Femur (tissue), 1 donor: ENCODE results near the gene BOC.
A peak's percentile ranks its signal among the peaks of the same experiment; 100 is the strongest.

Experiments
- DNase-seq: peaks from one replicate; pipeline ENCODE4 v3.0.0-alpha.2; 2017

Gene BOC

DNA sequence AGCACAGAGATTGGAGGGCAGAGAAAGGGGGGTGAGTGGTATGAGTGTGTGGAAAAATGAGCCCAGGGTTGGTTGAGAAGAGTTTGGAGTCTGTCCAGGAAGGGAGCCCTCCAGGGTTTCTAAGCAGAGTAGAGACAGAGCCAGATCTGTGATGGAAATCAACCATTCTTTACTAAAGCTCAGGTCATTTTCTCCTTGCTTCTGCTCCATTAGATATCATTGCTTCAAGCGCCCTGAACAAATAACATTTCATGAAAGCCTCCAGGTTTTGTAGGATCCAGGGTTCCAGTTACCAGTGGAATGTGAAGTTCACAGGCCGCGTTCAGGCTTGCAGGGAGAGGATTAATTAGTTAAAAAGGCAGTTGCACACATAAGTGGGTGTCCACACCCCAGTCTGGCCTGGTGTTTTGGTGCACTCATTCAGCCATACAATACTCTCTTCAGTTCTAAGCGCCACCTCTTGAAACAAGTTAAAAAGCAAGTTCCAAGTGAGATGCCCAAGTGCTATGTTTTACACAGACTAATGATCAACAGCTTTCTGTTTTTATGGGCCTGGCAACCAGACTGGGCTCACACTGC lies 16.4 kb upstream of the BOC start:
- DNase-seq = peak; percentile 42

DNA sequence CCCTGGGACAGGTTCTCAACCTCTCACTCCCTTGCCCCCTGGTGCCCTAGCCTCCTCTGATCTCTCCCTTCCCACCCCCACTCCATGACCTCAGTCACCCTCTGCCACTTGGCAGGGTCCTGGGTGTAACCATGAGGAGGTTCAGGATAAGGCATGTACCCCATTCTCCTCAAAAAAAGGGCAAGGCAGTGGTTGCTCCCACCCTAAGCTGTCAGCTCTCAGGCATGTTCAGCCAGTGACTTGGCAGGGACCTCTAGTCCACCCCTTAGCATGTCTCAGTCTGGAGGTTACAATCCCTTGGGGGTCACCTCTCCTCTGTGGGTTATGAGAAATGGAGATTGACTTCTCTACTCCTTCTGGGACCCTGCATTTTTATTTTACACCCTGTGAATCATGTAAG lies 11.0 kb upstream of the BOC start:
- DNase-seq = no peak

DNA sequence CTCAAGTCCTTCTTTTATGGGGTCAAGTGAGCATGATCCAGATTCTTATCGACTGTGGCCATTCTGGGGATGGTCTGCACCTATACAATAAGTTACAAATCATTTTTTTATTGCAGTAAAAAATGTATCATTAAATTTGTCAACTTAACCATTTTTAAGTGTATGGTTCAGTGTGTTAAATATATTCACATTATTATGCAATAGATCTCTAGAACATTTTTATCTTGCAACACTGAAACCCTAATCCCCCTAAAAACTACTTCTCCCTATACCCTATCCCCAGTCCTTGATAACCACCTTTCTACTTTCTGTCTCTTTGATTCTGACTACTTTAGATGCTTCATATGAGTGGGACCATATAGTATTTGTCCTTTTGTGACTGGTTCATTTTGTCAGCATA lies 10.4 kb upstream of the BOC start:
- DNase-seq = no peak

DNA sequence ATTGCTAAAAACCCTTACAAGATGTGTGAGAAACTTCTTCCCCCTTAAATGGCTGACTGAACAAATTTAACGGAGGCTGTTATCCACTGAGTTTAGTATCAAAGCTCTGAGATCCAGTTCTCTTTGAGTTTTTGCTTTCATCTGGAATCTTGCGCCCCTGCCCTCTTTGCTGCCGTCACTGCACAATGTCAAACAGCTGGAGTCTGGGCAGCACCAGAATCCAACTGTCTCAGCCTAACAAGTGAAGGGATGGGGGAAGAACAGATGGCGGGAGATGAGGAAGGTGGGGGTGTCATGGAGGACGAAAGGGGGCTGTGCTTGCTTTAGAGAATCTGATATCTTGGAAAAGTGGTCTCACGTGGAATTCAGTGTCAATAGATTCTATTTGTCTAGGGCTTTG lies 7.0 kb upstream of the BOC start:
- no peak for DNase-seq

DNA sequence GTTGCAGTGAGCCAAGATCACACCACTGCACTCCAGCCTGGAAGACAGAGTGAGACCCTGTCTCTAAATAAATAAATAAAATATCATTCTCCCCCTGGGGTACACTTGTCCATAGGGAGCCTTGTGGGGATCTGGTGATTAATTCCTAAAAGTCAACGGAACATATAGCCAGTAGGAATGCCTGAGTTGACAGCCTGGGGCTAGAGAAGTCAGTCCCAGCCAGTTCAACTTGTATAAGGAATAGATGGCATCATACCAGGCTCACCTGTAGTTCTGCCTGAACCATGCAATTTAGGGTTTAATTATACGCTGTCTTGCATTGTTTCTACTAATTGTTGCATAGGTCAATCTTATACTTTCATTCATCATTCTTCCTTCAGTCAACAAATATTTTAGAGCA lies 5.9 kb upstream of the BOC start:
- DNase-seq = no peak

DNA sequence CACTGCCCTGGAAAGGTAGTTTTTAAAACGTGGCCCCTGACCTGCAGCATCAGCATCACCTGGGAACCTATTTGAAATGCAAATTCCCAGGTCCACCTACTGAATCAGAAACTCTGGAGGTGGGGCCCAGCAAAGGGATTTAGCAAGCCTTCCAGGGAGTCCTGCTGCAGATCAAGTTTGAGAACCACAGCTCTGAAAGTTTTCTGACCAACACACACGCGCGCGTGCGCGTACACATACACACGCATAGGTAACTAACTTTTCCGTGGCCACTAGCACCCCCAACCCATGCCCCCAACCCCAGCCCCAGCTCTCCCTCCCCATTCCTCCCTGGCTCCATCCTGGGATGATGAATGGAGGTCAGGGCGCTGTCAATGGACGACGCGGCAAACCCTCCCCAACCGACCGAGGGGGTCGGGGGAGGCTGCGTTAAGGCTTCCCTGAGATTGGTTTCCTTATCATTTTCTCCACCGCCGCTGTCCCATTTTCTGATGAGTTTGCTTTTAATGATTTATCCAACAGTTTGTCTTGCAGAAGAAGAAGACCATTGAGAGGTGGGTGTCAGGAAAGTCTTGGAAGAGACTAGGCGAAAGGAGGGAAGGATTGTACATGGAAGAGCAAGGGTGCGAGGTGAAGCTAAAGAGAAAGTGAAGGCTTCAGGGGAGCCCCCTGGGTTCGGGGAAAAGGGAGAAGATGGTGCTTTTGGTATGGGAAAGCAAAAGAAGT lies 590 bp upstream of the BOC start:
- DNase-seq = peak; percentile 58

DNA sequence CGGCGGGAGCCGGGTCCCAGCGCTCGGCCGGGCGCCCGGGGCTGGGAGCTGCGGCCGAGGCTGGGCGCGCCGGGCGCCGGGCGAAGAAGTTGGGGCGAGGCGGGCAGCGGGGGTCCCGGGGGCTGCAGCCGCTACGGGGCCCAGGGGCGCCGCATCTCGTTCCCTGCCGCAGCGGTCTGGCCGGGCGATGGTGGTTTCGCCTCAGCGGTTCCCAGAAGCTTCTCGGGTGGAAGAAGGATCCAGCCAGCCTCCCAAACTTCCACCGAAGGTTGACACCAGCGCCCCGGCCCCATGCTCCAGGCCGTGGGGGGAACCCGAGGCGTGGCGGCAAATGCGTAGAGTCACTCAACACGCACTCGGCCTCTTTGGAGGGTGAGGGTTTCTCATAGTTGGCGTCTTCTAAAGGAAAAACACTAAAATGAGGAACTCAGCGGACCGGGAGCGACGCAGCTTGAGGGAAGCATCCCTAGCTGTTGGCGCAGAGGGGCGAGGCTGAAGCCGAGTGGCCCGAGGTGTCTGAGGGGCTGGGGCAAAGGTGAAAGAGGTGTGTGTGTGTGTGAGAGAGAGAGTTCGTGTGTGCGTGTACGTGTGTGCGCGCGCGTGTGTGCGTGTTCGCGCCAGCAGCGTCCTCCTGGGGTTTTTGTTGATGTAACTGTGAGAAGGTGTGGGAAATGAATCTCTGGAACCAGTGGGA lies 940 bp downstream of the BOC start:
- peak; percentile 62 for DNase-seq

DNA sequence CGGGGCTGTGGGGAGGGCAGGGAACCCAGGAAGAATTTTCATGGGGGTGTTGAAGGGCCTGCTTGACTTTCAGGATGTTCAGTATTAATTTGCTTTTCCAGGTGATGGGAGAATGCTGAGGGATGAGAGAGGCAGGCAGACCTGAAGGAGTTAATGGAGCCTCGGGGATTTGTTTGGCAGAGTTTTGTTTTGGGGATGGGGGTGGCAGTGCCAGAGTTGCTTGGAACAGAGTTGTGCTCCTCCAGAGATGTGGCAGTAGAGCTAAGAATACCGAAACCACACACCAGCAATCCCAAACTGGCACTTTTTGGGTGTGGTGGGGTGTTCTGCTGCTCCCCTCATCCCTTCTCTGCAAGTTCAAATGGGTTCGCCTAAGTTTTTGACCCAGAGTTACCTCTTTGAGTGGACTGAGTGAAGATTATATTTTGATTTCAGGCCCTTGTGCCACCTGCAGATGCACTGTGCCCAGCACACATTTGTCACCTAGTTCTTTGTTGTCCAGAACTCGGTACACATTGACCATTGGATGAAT lies 1.6 kb downstream of the BOC start:
- peak; percentile 44 for DNase-seq

DNA sequence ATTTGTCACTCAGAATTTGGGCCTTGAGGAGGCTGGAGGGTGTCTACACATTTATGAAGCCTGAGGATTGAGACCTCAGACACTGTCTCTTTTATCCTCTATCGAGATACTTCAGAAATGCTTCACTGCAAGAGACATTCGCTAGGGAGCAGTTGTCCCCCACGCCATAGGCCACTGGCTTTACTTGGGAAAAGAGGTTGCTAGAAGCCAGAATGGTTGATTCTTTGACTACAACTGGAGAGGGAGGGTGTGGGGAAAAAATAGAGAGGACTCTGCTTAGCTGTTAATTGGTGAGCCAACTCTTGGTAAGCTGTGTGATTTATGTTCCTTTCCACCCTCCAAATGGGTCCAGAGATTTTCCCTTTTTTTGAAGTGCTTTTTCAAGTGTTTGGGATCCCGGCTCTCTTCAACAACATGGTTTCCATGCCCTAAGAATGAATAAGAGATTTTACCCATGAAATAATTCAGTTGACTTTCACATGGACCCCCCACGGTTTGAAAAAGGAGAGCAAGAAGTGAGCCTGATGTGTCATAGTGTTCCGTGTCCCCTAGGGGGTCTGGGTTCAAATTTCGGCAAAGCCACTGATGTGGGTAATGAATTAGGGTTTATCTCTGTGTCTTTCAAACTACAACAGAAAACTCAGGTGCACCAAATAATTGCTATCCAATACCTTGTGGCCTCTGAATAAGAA lies 2.7 kb downstream of the BOC start:
- no peak for DNase-seq

DNA sequence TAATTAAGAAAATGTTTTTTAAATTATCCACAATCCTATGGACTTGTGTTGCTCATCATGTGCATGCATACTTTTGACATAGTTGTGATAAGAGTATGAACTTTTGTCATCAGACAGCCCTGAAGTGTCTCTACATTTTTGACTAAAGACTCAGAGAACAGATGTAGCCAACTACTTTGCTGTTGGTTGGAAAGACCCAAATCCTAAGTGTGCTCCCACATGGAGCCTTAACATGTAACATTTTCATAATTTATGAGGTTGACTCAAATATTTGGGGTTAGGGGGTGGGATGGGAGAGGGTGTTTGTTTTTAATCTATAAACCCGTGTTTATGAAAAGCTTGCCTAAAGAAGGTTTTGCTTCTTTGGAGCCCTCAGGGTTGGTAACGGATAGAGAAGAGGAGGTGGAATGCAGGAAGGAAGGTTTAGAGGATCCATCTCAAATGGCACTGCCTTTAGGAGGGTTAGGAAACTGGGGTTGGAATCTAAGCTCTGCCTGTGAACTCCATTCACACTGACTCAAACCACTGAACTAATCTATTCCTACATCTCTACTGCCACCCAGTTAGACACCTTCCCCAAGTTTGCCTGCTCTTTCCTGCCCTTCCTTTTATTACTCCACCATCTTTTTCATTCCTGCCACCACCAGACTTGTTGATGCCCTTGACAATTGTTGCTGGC lies 3.7 kb downstream of the BOC start:
- no peak for DNase-seq

DNA sequence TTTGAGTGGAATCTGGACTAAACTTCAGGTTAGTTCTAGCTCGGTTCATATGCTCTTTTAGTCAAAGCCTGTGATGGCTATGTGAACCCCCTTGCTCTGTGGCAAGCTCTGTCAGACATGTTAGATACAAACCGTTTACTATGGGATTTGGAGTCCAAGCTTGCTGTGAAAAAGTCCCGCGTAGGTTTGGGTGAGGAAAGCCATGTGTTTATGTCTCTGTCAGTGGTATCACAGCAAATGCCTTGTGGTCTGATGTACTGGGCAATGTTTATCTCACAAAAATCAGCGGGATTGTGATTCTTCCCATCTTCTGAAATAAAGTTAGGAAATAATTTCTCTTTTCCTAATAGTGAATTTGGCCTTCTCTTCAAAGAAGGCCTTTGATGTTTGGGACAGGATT lies 5.0 kb downstream of the BOC start:
- no peak for DNase-seq

DNA sequence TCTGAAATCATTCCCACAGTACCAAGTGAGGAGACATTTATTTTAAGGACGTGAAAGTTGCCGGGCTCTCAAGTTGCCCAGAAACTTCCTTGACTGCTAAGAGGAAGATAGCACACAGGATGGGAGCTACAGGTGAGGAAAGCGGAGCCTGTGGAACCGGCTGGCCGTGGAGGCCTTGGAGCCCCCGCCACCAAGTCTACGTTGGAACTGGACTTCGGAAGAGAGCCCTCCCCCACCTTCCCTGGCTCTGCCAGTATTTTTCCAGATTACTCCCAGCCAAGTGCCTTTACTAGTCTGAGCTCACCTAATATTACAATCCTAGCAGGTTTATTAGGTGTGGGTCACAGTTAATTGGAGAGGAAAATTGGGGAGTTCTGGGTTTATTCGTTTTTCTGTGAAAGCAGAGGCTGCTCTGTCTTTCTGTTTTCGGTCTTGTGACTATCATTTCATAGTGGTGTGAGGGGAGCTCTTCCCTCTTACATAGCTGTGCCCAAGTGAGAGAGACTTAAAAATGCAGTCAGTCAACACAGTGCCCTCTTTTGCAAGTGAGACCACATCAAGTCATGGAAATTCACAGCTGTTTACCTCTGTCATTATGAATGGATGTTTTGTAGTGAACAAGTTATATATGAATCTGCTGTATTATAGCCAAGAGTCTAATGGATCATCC lies 6.8 kb downstream of the BOC start:
- DNase-seq = no peak

DNA sequence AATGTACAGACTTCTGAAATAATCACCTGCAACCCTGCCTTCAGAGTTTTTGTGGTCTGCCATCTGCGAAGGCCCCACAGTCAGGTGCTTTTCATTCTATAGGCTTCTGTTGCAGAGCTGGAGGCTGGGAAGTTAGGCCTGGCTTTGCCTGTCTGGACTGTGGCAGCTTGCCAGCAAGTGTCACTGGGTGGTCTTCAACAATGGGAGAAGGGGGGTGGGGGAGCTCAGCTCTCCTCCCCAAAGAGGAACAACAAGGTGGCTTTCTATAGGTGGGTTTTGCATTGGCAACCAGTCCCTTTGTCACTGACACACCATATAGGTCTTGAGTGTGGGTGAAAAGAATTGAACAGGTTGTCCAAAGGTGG lies 7.3 kb downstream of the BOC start:
- DNase-seq = no peak

DNA sequence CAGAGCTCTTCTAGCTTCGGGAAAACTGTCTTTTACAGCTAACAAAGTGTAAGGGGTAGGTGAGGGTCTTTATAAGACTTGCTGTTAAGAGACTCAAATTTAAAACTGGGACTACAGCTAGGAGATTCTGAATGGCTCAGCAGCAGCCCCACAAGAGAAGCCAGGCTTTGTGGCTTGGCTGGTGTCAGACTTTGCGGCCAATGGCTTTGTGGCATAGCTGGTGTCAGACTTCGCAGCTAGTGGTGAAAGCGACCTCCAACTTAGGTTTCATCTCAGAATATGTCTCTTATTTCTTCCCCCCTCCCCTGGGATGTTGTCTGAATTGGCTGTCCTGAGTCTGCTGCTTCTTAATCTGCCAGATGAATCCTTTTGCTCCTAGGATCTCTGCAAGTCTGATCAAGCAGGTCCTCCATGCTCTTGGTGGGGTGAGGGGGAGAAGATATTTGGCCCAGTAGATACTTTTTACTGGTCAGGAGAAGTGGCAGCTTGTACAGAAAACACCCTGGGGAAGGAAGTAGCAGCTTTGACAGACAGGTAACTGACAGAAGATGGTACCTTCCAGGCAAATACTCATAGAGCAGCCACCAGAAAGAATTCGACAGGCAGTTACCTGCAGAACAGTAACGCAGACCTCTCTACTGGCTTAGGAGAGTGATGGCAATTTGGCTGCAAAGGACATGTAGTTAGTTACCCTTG lies 8.4 kb downstream of the BOC start:
- DNase-seq = no peak

DNA sequence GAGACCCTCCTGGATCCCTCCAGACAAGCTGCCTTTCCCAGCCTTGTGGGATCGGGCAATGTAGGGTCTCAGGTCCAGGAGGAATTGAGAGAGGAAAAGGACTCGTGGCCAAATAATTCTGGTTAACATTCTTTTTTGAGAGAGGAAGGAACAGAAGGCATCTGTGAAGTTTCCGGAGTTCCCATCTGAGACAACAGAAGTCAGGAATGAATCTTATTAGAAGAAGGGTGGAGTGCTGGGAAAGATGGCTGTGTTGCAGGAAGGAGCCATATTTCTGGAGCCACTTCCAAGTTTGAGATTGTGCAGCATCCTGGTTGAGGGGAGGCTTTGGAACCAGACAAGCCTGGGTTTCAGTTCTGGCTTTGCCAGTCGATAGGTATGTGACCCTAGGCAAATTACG lies 9.4 kb downstream of the BOC start:
- no peak for DNase-seq

DNA sequence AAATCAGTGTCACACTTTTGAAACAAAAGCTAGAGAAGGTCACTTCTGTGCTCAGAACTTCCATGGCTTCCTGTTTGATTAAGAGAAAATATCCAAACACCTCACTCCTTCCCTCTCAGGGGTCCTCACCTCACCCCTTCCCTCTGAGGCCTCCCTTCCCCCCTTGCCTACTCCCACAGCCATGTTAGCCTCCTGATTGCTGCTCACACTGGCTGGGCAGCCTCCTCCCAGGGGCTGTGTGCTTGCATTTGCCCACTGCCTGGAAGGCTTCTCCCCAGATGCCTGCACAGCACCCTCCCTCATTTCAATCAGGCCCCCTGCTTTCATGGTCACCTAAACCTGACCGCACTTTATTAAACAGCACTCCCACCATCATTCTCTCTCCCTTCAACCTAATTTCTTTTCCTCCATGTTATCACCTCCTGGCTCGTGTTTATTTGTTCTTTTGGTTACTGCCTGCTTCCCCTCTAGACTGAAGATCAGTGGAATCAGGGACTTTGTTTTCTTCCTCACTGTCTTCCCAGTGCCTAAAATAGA lies 10.4 kb downstream of the BOC start:
- DNase-seq = no peak

DNA sequence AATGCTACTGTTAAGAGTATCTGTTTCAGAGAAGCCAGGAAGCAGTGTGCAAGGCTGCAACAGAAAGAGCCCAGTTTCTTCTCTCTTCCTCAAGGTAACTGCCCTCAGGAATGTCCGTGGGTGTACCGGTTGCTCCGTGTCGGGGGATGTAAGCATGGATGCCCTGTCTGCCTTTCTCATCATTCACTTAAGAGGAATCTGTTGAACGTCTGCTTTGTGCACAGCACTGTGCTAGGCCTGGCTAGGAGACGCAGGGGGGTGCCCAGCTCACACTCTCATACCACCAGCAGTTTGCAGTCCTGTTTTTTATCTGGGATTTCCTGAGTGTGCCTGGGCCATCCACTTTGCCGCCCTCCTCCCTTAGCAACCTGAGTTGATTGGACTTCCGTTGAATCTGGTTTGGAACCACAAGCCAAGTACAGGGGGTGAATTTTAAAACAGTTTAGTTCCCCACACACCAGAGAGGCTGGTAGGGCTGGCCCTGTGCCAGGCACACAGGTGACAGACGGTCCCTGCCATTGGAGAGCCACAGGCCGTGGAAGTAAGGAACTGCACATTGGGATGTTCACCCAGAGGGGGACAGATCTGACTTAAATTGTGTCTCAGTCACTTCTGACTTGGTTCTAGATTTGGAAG lies 11.2 kb downstream of the BOC start:
- no peak for DNase-seq

DNA sequence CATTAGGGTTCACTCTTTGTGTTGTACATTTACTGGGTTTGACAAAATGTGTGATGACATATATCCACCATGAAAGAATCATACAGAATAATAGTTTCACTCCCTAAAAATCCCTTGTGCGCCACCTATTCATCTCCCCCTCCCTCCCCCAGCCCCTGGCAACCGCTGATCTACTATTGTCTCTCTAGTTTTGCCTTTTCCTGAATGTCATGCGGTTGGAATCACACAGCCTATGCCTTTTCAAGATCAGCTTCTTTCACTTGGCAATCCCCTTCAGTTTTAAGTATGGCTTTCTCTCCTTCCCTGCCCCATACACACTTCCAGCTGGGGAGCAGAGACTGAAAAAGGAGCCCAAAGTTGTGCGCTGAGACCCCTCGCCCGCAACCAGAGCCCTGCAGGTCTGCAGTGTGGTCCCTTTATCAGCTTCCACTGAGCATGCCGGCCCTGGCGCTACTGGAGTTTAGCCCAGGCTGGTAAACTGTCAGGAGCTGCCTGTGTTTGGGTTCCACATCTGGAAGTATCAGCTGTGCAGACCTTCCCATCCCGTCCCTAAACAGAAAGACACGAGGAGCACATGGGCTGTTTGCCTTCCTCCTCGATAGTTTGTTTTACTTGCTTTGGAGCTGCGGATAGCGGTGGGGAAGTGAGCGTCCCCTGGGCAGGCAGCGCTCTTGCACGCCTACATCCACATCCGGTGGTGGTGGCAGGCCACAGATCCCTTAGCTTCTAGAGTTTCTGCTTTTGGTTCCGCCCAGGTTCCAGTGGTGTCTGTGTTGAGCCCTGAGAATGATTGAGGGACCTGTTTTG lies 12.3 kb downstream of the BOC start:
- peak; percentile 71 for DNase-seq

DNA sequence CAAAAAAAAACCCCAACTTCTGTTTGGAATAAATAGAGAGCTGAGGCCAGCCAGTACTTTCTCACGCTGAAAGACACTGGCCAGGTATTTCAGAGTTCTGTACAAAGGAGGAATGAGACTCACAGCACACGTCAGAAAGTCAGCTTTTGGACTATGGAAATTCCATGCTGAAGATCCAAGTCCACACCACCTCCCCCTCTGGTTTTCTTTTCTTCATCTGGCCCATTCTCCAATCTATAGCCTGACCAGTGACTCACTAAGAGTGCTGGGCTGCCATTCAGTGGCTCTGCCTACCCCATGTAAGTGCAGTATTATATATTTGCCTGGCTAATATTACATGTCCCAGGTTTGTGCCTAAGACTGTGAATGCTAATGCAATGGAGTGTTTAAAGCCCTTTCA lies 13.9 kb downstream of the BOC start:
- DNase-seq = no peak

DNA sequence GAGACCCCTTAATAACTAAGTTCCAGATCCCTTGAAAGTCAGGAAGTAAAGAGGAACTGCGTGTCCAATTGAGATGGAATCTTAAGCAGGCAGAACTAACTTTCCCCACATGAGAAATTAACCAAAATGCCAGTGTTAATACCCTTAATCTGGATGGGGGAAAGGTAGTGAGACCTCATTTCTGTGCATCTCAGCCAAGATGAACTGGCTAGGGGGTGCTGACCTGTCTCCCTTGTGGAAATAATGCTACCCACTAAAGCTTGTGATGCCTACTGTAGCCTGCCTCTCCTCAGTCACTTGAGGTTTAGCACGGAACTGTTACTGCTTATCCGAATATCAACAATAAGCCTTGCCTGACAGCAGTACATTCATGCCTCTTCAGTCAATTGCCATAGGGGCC lies 15.1 kb downstream of the BOC start:
- no peak for DNase-seq
